Vagina (tissue), 2 donors: ENCODE measurements around the gene ANAPC10. TPM values are rescaled to one million over a fixed set of nuclear protein-coding genes. Genes with fewer than 3 reads are reported as not detected.
"Not testable (repeated sequence)": the region's sequence is repeated elsewhere in the genome, so short reads cannot be mapped to it uniquely, and the experiment has no call there.

ENCODE experiments used
- DNase-seq, 2 donors: peaks; one replicate each; pipeline ENCODE4 v3.0.0-alpha.2; 2017; ENCODE audit errors: extremely low spot score in 2 of 2
- H3K27ac ChIP-seq: fragments of 200-600 bp; sonication (generic); one replicate; pipeline ENCODE4 v1.5.1; 2019
- H3K27me3 ChIP-seq: fragments of 200-600 bp; sonication (generic); one replicate; pipeline ENCODE4 v1.5.1; 2019
- H3K36me3 ChIP-seq, 2 donors: fragments of 200-600 bp; sonication (generic); one replicate each; pipeline ENCODE4 v1.5.1; 2017 to 2019
- H3K4me1 ChIP-seq: fragments of 200-600 bp; sonication (generic); one replicate; pipeline ENCODE4 v1.5.1; 2019
- H3K4me3 ChIP-seq, 2 donors: fragments of 200-600 bp; sonication (generic); 1 replicate in 1 of 2; 2 replicates in 1 of 2; pipeline ENCODE4 v1.5.1; 2016 to 2019
- H3K9me3 ChIP-seq: fragments of 200-600 bp; sonication (generic); one replicate; pipeline ENCODE4 v1.5.1; 2019
- POLR2A ChIP-seq, 2 donors: fragments of 450-650 bp; IDR thresholded peaks; one replicate each; pipeline ENCODE4 v1.6.1; 2017; ENCODE audit warnings: antibody characterized with exemption in 2 of 2, mild to moderate bottlenecking in 2 of 2, moderate library complexity in 2 of 2
- POLR2AphosphoS5 ChIP-seq, 2 donors: sonication (generic); formaldehyde crosslinking; IDR thresholded peaks; one replicate each; pipeline ENCODE4 v1.9.0; 2017; ENCODE audit warnings: antibody characterized with exemption in 2 of 2, mild to moderate bottlenecking in 2 of 2, low read depth in 1 of 2; ENCODE audit not compliant: insufficient read depth in 1 of 2
- intact Hi-C: fragments of 100-400 bp; cut with DNase I; formaldehyde crosslinking; loops from one replicate; pipeline ENCODE4 v1.15.1; 2023
- total RNA-seq: library from RNA; depleted of rRNA; stranded (reverse); fragments of >200 nt; gene quantifications from one replicate; pipeline ENCODE4 v1.2.3, GENCODE V29; 2016
- TF ChIP-seq, protein P1 (sequence below), 3 experiments: fragments of 450-650 bp in 2 of 3; fragments of 200-600 bp in 1 of 3; sonication (generic) in 1 of 3; IDR thresholded peaks; one replicate each; pipeline ENCODE4 v1.5.1; 2017 to 2019; ENCODE audit warnings: antibody characterized with exemption in 3 of 3, mild to moderate bottlenecking in 2 of 3, moderate library complexity in 2 of 3

Gene ANAPC10
- total RNA-seq, 1 donor from 2014 or later = 17.4 TPM

GRCh38 chr4:145012841-145013240 lies 85.2 kb downstream of the ANAPC10 start:
- H3K4me3 ChIP-seq = no peak overlapping the region
- no peak for DNase-seq
- no peak overlapping the region for H3K27ac ChIP-seq
- no peaks in the 10 kb centered on the region for H3K9me3 ChIP-seq
- no peaks in the 10 kb centered on the region for H3K36me3 ChIP-seq
- H3K27me3 ChIP-seq = no peaks in the 10 kb centered on the region
- TF ChIP-seq, protein P1, sequence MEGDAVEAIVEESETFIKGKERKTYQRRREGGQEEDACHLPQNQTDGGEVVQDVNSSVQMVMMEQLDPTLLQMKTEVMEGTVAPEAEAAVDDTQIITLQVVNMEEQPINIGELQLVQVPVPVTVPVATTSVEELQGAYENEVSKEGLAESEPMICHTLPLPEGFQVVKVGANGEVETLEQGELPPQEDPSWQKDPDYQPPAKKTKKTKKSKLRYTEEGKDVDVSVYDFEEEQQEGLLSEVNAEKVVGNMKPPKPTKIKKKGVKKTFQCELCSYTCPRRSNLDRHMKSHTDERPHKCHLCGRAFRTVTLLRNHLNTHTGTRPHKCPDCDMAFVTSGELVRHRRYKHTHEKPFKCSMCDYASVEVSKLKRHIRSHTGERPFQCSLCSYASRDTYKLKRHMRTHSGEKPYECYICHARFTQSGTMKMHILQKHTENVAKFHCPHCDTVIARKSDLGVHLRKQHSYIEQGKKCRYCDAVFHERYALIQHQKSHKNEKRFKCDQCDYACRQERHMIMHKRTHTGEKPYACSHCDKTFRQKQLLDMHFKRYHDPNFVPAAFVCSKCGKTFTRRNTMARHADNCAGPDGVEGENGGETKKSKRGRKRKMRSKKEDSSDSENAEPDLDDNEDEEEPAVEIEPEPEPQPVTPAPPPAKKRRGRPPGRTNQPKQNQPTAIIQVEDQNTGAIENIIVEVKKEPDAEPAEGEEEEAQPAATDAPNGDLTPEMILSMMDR (IDR thresholded peaks at IDR 0.05) = no peak
- no peak for TF ChIP-seq POLR2A (IDR thresholded peaks at IDR 0.05)
- H3K4me1 ChIP-seq = peaks cover 10% of the 10 kb centered on the region
- intact Hi-C loops = no loop called here

GRCh38 chr4:145011636-145012035 lies 86.4 kb downstream of the ANAPC10 start:
- H3K4me3 ChIP-seq = no peak overlapping the region
- no peaks in the 10 kb centered on the region for H3K36me3 ChIP-seq
- TF ChIP-seq POLR2AphosphoS5 (IDR thresholded peaks at IDR 0.05; ENCODE audit: insufficient read depth in 1 of 2, low read depth in 1 of 2) (no peak), POLR2A (IDR thresholded peaks at IDR 0.05) (no peak)
- DNase-seq = no peak
- no peaks in the 10 kb centered on the region for H3K9me3 ChIP-seq
- H3K27me3 ChIP-seq = no peaks in the 10 kb centered on the region
- H3K27ac ChIP-seq = no peak overlapping the region
- peaks cover 10% of the 10 kb centered on the region for H3K4me1 ChIP-seq
- intact Hi-C loops = no loop called here

- H3K27me3 ChIP-seq, H3K27ac ChIP-seq, intact Hi-C loops, H3K4me1 ChIP-seq, DNase-seq, H3K9me3 ChIP-seq, H3K4me3 ChIP-seq, H3K36me3 ChIP-seq: not testable (repeated sequence)
These were observed 87.7 kb downstream of the ANAPC10 start for GRCh38 chr4:145010315-145010714.

DNA sequence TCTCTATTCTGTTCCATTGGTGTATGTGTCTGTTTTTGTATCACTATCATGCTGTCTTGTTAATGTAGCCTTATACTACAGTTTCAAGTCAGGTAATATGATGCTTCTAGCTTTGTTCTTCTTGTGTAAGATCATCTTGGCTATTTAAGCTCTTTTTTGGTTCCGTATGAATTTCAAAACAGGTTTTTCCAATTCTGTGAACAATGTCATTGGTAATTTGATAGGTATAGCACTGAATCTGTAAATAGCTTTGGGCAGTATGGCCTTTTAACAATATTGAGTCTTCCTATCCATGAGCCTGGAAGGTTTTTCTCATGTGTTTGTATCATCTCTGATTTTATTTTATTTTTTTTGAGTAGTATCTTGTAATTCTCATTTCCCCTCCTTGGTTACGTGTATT lies 94.3 kb downstream of the ANAPC10 start:
- TF ChIP-seq, protein P1 (IDR thresholded peaks at IDR 0.05) = no peak
- TF ChIP-seq POLR2A (IDR thresholded peaks at IDR 0.05) (no peak), POLR2AphosphoS5 (IDR thresholded peaks at IDR 0.05; ENCODE audit: insufficient read depth in 1 of 2, low read depth in 1 of 2) (no peak)
- no peak overlapping the region for H3K4me3 ChIP-seq
- H3K36me3 ChIP-seq = no peaks in the 10 kb centered on the region
- no peak overlapping the region for H3K27ac ChIP-seq
- intact Hi-C loops = no loop called here
- DNase-seq = no peak
- H3K4me1 ChIP-seq = no peaks in the 10 kb centered on the region
- H3K27me3 ChIP-seq = no peaks in the 10 kb centered on the region
- H3K9me3 ChIP-seq = no peaks in the 10 kb centered on the region

DNA sequence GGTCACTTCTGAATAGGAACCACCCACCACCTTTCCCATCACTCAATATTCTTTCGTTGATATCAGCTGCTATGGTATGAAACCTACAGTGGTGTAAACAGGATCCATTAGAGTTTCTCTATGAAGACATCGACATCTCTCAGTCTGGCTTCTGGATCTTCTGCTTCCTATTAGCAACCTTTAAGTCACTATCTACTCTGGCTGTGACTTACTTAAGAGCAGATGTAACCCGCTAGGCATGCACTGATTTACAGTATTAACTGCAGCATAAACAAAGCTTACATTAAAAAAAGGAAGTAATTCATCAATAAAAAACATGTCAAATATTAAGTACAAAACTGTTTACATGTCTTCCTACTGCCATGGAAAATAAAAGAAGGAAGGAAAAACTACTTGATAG lies 96.4 kb downstream of the ANAPC10 start:
- H3K27me3 ChIP-seq = no peaks in the 10 kb centered on the region
- DNase-seq = no peak
- H3K4me3 ChIP-seq = no peak overlapping the region
- H3K4me1 ChIP-seq = no peaks in the 10 kb centered on the region
- H3K9me3 ChIP-seq = no peaks in the 10 kb centered on the region
- no peaks in the 10 kb centered on the region for H3K36me3 ChIP-seq
- TF ChIP-seq POLR2AphosphoS5 (IDR thresholded peaks at IDR 0.05; ENCODE audit: insufficient read depth in 1 of 2, low read depth in 1 of 2) (no peak), POLR2A (IDR thresholded peaks at IDR 0.05) (no peak)
- TF ChIP-seq, protein P1 (IDR thresholded peaks at IDR 0.05) = no peak
- no peak overlapping the region for H3K27ac ChIP-seq
- intact Hi-C loops = no loop called here

- DNase-seq, H3K4me1 ChIP-seq, H3K27me3 ChIP-seq, H3K27ac ChIP-seq, H3K4me3 ChIP-seq, H3K9me3 ChIP-seq, H3K36me3 ChIP-seq, intact Hi-C loops: not testable (repeated sequence)
These were observed 97.3 kb downstream of the ANAPC10 start for GRCh38 chr4:145000656-145001055.

- Histone ChIP-seq H3K4me3 (no peak overlapping the region), H3K27ac (no peak overlapping the region), H3K36me3 (no peaks in the 10 kb centered on the region), H3K9me3 (no peaks in the 10 kb centered on the region), H3K4me1 (no peaks in the 10 kb centered on the region), H3K27me3 (no peaks in the 10 kb centered on the region)
- DNase-seq = no peak
- no peak for TF ChIP-seq POLR2A (IDR thresholded peaks at IDR 0.05)
- TF ChIP-seq, protein P1 (IDR thresholded peaks at IDR 0.05) = no peak
- TF ChIP-seq POLR2AphosphoS5 (IDR thresholded peaks at IDR 0.05; ENCODE audit: insufficient read depth in 1 of 2, low read depth in 1 of 2) = no peak
- intact Hi-C loops = no loop called here
These were observed 108.7 kb downstream of the ANAPC10 start for GRCh38 chr4:144989306-144989705.
